Immature natural killer cell (primary cell): ENCODE data around the gene PTGER3. TPM values are rescaled to one million over a fixed set of nuclear protein-coding genes. Genes with fewer than 3 reads are reported as not detected.

Experiments
- DNase-seq, 3 donors: peaks; one replicate each; pipeline ENCODE4 v3.0.0; 2022; ENCODE audit warnings: mixed read lengths in 1 of 3
- H3K27ac Mint-ChIP-seq, 6 donors: one replicate each; pipeline ENCODE4 v1.8.0; 2020; ENCODE audit warnings: mixed read lengths in 6 of 6, mild to moderate bottlenecking in 5 of 6, inconsistent platforms in 4 of 6, moderate library complexity in 3 of 6
- H3K27me3 Mint-ChIP-seq, 3 donors: one replicate each; pipeline ENCODE4 v1.8.0; 2020 to 2021; ENCODE audit warnings: low read depth in 3 of 3, mild to moderate bottlenecking in 3 of 3, mixed read lengths in 3 of 3, moderate library complexity in 3 of 3, inconsistent platforms in 1 of 3
- H3K36me3 Mint-ChIP-seq, 3 donors: one replicate each; pipeline ENCODE4 v1.8.0; 2020; ENCODE audit warnings: mixed read lengths in 3 of 3, inconsistent platforms in 2 of 3, mild to moderate bottlenecking in 2 of 3
- H3K4me1 Mint-ChIP-seq, 2 donors: one replicate each; pipeline ENCODE4 v1.8.0; 2020; ENCODE audit warnings: inconsistent platforms in 2 of 2, mild to moderate bottlenecking in 2 of 2, mixed read lengths in 2 of 2, moderate library complexity in 1 of 2
- H3K4me3 Mint-ChIP-seq, 5 donors: one replicate each; pipeline ENCODE4 v1.8.0; 2020; ENCODE audit warnings: mild to moderate bottlenecking in 5 of 5, mixed read lengths in 5 of 5, inconsistent platforms in 3 of 5, moderate library complexity in 3 of 5
- H3K9me3 Mint-ChIP-seq, 6 donors: one replicate each; pipeline ENCODE4 v1.8.0; 2020; ENCODE audit warnings: mild to moderate bottlenecking in 6 of 6, mixed read lengths in 6 of 6, inconsistent platforms in 4 of 6, moderate library complexity in 3 of 6
- polyA plus RNA-seq, 3 donors: library from polyadenylated mRNA; unstranded; fragments of 300-500 nt; fragmentation: Illumina TruSeq; gene quantifications; one replicate each; pipeline ENCODE4 v1.2.3, GENCODE V29; 2021

PTGER3 gene
- polyA plus RNA-seq, 3 donors from 2014 or later = not detected

DNA sequence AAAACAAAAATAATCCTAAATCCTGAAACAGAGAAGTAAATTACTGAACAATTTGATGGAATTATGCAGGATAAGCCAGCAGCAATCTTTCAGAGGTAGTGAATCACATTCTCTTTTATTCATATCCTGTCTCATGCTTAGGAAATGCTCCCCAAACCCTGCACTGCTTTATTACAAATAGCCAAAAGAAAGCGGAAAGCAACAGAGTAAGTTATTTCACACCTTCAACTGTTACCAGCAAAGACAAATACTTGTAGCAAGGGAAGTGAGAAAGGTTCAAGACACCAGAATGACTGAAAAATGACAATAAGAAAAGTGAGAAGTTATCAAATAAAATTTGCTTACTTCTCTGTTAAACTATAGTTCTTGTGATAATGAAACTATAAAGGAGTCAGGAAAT lies 27.1 kb upstream of the PTGER3 start:
- Mint-ChIP-seq H3K27me3 (peaks cover 0 to 2% (median 0%) of the 10 kb centered on the region in 3 donors), H3K4me3 (peak overlapping the region in 3 of 5 donors; percentile 12 to 30 (median 15)), H3K9me3 (no peaks in the 10 kb centered on the region), H3K36me3 (peaks cover 23 to 54% (median 47%) of the 10 kb centered on the region in 3 donors), H3K27ac (peak overlapping the region; percentile 4 to 77 (median 63)), H3K4me1 (peaks cover 38 to 74% of the 10 kb centered on the region in 2 donors)
- no peak for DNase-seq

DNA sequence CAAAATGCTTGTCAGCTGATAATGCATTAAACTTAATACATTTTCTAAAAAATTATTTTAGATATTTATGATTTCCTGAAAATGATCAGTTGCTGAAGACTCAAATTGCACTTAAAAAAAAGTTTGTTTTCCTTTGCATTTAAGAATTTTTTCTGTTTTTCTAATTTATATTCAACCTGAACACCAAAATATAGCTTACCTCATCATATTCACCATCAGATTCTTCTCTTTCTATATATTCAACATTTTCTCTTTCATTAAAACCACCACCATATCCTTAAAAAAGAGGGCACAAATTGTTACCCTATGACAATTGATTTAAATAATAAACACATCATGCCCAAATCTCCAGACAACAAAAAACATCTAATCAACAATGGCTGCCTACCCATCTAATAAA lies 24.7 kb upstream of the PTGER3 start:
- Mint-ChIP-seq H3K27ac (peak overlapping the region in 1 of 6 donors; percentile 57), H3K27me3 (peaks cover 0 to 4% (median 0%) of the 10 kb centered on the region in 3 donors), H3K9me3 (no peaks in the 10 kb centered on the region), H3K4me3 (no peak overlapping the region), H3K4me1 (peaks cover 33 to 66% of the 10 kb centered on the region in 2 donors), H3K36me3 (peaks cover 23 to 60% (median 47%) of the 10 kb centered on the region in 3 donors)
- DNase-seq = no peak

DNA sequence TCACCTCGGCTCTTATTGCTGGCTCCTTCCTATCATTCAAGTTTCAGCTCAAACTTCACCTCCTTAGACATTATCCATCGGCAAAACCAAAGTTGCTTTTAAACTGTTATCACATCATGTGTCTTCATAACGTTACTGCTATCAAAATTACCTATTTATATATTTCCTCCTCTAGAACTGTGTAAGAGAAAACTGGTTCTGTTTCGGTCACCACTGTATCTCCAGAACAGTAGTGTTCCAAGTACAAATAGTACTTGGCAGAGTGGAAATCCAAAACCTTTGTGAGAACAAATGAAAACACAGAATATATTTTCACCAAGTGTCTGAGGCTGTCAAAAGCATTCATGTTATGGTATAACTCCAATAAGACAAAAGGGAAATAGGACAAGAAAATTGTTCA lies 24.1 kb upstream of the PTGER3 start:
- Mint-ChIP-seq H3K36me3 (peaks cover 25 to 62% (median 48%) of the 10 kb centered on the region in 3 donors), H3K4me3 (no peak overlapping the region), H3K9me3 (no peaks in the 10 kb centered on the region), H3K27me3 (peaks cover 0 to 4% (median under 1%) of the 10 kb centered on the region in 3 donors), H3K4me1 (peaks cover 33 to 65% of the 10 kb centered on the region in 2 donors), H3K27ac (no peak overlapping the region)
- no peak for DNase-seq

DNA sequence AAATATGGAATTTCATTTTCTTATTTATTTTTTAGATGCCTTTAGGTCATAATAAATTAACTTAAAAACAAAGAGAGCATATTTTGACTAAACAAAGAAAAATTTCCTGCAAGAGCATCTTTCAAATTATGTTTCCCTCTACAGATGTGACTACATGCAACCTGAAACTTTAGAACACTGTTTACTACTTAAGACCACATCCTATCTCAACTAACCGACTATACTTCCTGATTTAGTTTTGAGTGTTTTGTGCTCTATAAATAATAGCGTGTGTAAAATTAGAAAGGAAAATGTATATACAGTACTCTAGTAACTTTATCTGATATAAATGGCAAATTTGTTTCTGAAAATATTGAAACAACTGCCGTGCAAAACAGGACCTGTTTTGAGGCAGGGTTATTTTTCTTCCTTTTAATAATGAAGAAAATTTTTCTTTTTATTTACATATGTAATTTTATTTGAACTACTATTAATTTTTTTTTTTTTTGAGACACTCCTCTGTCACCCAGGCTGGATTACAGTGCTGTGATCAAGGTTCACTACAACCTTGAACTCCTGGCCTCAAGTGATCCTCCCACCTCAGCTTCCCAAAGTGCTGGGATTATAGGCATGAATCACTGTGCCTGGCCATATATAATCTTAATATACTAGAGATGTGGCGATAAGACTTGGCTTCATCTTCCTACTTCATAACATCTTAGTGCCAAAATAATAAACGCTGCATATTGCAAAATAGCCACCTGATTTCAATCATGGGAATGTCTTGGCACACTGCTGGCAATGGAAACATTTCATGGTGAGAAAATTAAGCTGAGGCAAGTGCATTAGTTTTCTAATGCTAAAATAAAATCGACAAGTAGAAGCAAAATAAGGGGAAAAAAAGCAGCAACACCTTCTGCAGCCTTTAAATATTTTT lies 21.0 kb upstream of the PTGER3 start:
- peaks cover 27 to 60% (median 45%) of the 10 kb centered on the region in 3 donors for H3K36me3 Mint-ChIP-seq
- H3K27me3 Mint-ChIP-seq = peaks cover 0 to 2% (median 2%) of the 10 kb centered on the region in 3 donors
- peak overlapping the region in 4 of 6 donors; percentile 9 to 74 (median 41) for H3K27ac Mint-ChIP-seq
- H3K9me3 Mint-ChIP-seq = no peaks in the 10 kb centered on the region
- H3K4me1 Mint-ChIP-seq = peaks cover 8 to 46% of the 10 kb centered on the region in 2 donors
- no peak for DNase-seq
- H3K4me3 Mint-ChIP-seq = no peak overlapping the region

DNA sequence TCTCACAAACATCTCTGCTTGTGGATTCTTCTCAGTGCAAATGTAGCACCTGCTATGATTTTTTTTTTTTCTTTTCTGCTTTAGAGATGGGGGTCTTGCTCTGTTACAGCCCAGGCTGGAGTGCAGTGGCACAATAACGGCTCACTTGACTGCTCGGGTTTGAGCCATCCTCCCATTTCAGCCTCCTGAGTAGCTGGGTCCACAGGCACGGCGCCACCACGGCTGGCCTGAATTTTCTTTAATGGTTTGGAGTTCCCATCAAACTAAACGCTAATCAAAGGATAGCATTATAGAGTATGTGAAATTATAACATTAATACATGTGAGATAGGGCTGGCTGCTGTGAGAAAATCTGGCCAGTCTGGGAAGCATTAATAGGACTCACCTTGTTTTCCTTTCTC lies 7.2 kb upstream of the PTGER3 start:
- Mint-ChIP-seq H3K27ac (peak overlapping the region in 1 of 6 donors; percentile 20), H3K4me3 (no peak overlapping the region), H3K36me3 (peaks cover 4 to 10% (median 6%) of the 10 kb centered on the region in 3 donors), H3K9me3 (no peaks in the 10 kb centered on the region), H3K4me1 (peaks cover 0 to 17% of the 10 kb centered on the region in 2 donors), H3K27me3 (peaks cover 0 to 6% (median 3%) of the 10 kb centered on the region in 3 donors)
- no peak for DNase-seq

DNA sequence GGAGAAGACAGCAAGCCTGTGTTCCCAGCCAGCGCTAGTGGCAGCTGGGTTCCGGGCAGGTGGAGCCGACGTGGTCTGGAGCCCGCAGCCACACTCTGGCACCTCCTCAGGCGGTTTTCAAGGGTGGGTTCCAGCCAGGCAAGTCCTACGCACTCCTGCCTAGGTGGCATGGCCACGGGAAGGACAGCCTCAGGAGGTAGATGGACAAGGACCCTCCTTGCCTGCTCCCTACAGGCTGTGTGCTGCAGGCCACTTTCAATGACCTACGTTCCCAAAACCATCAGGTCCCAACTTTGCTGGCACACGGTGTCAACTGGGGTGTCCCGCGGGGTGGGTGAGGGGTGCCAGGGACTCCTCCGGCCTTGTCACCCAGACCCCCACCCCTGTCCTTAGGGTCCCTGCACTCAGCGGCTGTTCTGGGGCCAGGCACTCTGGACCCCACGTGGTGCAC lies 6.7 kb upstream of the PTGER3 start:
- no peaks in the 10 kb centered on the region for H3K9me3 Mint-ChIP-seq
- no peak overlapping the region for H3K4me3 Mint-ChIP-seq
- peaks cover 3 to 9% (median 5%) of the 10 kb centered on the region in 3 donors for H3K36me3 Mint-ChIP-seq
- no peak for DNase-seq
- H3K27ac Mint-ChIP-seq = no peak overlapping the region
- peaks cover 0 to 17% of the 10 kb centered on the region in 2 donors for H3K4me1 Mint-ChIP-seq
- H3K27me3 Mint-ChIP-seq = peaks cover under 1 to 7% (median 5%) of the 10 kb centered on the region in 3 donors

DNA sequence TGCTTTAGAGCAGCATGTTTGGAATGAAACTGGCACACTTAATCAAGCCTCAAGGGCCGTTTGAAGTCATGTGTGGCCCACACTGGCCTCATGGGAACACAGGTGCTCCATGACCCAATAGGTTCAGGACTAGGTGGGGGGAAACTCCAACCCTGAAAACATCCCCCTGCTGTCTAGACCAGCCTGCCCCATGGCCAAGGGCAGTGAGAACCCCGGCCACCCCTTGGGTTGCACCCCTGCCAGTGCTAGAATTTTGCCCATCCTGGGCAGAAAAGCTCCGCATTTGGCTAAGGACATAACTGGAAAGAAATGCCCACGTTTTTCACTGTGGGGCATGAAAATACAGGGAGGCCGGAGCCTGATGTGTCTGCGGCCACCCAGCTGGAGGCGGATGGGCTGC lies 6.1 kb upstream of the PTGER3 start:
- peaks cover 0 to 17% of the 10 kb centered on the region in 2 donors for H3K4me1 Mint-ChIP-seq

DNA sequence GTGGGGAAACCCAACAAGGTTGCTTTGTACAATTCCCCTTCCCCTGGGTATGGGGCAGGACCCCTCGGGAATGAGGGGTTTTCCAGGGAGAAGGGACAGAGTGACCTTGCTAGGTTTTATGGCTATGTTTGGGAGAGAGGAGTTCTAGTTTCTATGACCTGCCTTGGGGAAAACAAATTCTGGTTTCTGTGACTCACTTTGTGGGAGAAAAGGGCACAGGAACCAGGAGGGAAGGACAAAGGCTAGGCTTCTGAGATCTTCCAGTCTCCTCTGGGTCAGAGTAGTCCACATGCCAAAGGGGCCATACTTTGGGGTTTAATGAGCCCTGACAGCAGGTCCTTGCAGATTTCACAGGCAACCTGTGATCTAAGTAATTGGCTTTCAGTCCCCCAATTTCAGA lies 5.5 kb upstream of the PTGER3 start:
- peaks cover 0 to 22% of the 10 kb centered on the region in 2 donors for H3K4me1 Mint-ChIP-seq
- H3K9me3 Mint-ChIP-seq = no peaks in the 10 kb centered on the region
- H3K27ac Mint-ChIP-seq = peak overlapping the region in 1 of 6 donors; percentile 60
- no peak for DNase-seq
- no peak overlapping the region for H3K4me3 Mint-ChIP-seq
- no peaks in the 10 kb centered on the region for H3K36me3 Mint-ChIP-seq
- peaks cover 6 to 18% (median 10%) of the 10 kb centered on the region in 3 donors for H3K27me3 Mint-ChIP-seq

More for the DNA sequence above, 6.1 kb upstream of the PTGER3 start:
- peaks cover 4 to 12% (median 6%) of the 10 kb centered on the region in 3 donors for H3K27me3 Mint-ChIP-seq
- no peak overlapping the region for H3K4me3 Mint-ChIP-seq
- H3K36me3 Mint-ChIP-seq = peaks cover 0 to 3% (median 0%) of the 10 kb centered on the region in 3 donors
- no peak overlapping the region for H3K27ac Mint-ChIP-seq
- no peak for DNase-seq
- no peaks in the 10 kb centered on the region for H3K9me3 Mint-ChIP-seq

DNA sequence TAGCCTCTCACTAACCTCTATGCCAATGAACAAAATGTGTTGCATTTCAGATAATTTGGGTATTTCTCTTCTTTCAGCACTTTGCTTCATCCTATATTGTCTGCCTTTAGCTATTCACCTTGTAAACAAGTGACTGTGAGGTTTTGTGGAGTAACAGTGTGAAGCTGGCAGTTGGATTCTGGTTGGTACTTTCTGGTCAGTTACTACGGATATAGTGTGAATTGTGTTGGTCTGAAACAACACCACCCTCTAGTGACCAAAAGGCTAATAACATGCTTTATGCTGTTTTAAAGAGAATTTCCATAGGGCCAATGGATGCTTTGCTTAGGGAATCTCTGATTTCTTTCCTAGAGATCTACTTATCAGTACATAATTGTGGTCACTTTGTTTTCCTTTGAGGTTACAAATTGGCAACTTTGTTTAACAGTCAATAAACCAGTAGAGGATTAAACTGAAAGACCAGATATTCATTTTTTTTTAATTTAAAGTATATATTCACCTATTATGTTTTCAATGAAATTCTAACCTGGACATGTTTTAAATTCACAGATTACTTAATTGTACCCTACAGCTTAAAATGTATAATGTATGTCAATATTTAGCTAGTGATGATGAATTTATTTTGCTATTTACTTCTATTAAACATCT lies 2.5 kb upstream of the PTGER3 start:
- H3K4me3 Mint-ChIP-seq = no peak overlapping the region

DNA sequence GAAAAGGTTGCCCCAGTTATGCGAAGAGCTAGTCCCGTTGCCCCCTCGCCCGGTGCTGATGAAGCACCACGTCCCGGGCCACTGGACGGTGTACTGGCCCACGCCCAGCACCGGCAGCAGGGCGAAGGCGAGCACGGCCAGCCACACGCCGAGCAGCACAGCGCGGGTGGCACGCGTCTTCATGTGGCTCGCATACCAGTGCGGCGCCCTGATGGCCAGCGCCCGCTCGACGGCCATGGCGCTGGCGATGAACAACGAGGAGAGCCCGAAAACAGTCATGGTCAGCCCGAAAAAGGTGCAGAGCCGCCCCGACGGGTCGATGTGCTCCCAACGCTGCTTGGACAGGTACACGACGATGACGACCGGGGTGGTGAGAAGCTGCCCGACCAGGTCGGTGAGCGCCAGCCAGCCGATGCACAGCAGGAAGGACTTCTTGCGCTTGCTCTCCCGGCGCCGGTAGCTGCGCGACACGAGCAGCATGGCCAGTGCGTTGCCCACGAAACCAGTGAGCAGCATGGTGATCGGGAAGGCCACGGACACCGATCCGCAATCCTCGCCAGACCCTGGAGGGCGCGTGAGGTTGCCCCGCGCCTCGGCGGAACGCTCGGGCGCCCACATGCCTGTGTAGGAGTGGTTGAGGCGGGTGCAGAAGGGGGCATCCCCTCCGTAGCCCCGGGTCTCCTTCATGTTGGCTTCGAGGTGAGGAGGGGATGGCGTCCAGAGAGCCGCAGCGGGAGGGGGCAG lies 553 bp downstream of the PTGER3 start:
- Mint-ChIP-seq H3K27me3 (peaks cover 14 to 46% (median 16%) of the 10 kb centered on the region in 3 donors), H3K36me3 (no peaks in the 10 kb centered on the region), H3K9me3 (no peaks in the 10 kb centered on the region), H3K4me3 (peak overlapping the region; percentile 70 to 82 (median 79)), H3K27ac (no peak overlapping the region), H3K4me1 (peaks cover 17 to 30% of the 10 kb centered on the region in 2 donors)
- peak in 2 of 3 donors; percentile 9 to 13 for DNase-seq

More for the DNA sequence above, 2.5 kb upstream of the PTGER3 start:
- H3K9me3 Mint-ChIP-seq = no peaks in the 10 kb centered on the region
- peak; percentile 49 to 52 (median 51) for DNase-seq
- no peak overlapping the region for H3K27ac Mint-ChIP-seq
- H3K4me1 Mint-ChIP-seq = peaks cover 17 to 32% of the 10 kb centered on the region in 2 donors
- H3K27me3 Mint-ChIP-seq = peaks cover 14 to 36% (median 16%) of the 10 kb centered on the region in 3 donors
- H3K36me3 Mint-ChIP-seq = no peaks in the 10 kb centered on the region

DNA sequence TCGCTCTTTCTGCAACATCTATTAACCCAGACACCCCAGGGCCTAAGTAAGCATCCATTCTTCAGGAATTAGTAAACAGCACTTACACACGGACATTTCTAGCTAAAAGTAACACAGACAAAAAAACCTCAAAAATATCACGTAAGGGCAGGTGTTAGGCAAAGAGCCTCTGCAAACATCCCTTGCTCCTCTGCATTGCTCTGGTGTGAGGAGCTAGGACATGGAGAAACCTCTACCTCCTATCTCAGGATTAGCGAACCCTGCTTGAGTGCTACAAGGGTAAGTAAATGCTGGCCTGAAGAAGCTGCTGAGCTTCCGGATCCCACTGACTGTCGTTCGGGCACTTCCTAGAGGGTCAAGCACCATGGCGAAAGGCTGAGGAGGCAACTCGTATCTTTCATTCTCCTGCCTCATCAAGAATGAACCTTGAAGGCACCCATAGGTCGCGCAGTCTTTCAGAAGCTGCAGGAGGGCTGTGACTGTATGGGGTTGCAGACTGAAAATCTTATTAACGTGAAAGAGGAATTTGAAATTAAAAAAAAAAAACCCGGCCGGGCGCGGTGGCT lies 2.1 kb downstream of the PTGER3 start:
- Mint-ChIP-seq H3K36me3 (no peaks in the 10 kb centered on the region), H3K9me3 (no peaks in the 10 kb centered on the region), H3K27ac (no peak overlapping the region), H3K4me1 (peaks cover 17 to 30% of the 10 kb centered on the region in 2 donors), H3K4me3 (peak overlapping the region in 3 of 5 donors; percentile 10 to 60 (median 43)), H3K27me3 (peaks cover 16 to 47% (median 17%) of the 10 kb centered on the region in 3 donors)
- DNase-seq = no peak

DNA sequence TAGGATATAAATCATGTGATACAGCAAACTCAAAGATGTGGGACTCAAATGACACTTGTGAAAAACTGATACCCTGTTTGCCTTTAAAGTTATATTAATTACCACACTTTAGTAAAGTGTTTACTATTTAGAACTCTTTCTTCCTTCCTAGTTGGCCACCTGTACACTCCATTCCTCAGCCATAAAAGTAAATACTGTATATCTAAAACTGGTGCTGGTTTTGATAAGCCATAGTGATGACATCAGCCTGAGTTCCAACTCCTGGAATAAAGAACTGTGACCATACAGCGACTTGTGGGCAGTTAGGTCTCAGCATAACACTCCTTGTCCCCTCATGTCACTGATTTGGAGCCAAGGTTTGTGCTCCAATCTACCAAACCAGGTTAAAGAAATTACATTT lies 2.8 kb downstream of the PTGER3 start:
- H3K36me3 Mint-ChIP-seq = no peaks in the 10 kb centered on the region
- H3K4me3 Mint-ChIP-seq = no peak overlapping the region
- peaks cover 17 to 30% of the 10 kb centered on the region in 2 donors for H3K4me1 Mint-ChIP-seq
- DNase-seq = no peak
- no peak overlapping the region for H3K27ac Mint-ChIP-seq
- no peaks in the 10 kb centered on the region for H3K9me3 Mint-ChIP-seq
- H3K27me3 Mint-ChIP-seq = peaks cover 13 to 46% (median 17%) of the 10 kb centered on the region in 3 donors

DNA sequence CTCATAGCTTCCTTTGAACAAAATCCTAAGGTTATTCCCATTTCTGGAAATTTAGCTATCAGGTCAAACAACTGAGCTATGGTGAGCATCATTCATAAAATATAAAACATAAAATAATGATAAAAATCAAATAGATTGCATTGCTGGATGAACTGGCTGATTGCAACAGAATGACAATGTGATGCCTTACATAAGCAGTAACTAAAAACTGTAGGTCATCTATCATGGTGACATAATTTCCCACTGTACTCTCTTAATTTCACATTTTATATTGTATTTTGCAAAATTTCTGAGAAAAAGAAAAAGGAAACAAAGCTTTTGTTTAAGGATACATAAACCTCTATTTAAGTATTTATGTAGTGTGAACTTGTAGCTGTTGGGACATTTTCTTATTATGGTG lies 4.6 kb downstream of the PTGER3 start:
- DNase-seq = no peak
- H3K4me1 Mint-ChIP-seq = peaks cover 16 to 24% of the 10 kb centered on the region in 2 donors
- H3K9me3 Mint-ChIP-seq = no peaks in the 10 kb centered on the region
- peaks cover 6 to 33% (median 11%) of the 10 kb centered on the region in 3 donors for H3K27me3 Mint-ChIP-seq
- H3K27ac Mint-ChIP-seq = no peak overlapping the region
- no peak overlapping the region for H3K4me3 Mint-ChIP-seq
- H3K36me3 Mint-ChIP-seq = no peaks in the 10 kb centered on the region
